ENCODE results near the gene SPINT2. TPM values are rescaled to one million over a fixed set of nuclear protein-coding genes. Genes with fewer than 3 reads are reported as not detected.

SPINT2 gene
- total and polyA plus RNA-seq, 2 of the 13 experiments (the other 11 are each of a cell fraction or from before 2014, with no cell fraction given): 0.31 to 0.77 TPM

GRCh38 chr19:38266981-38267597, 2.7 kb downstream of the SPINT2 start (continued):
- TF ChIP-seq ZBTB10 (CRISPR knock-in tag; IDR thresholded peaks at IDR 0.05; ENCODE audit: borderline replicate concordance) (no peak), IKZF5 (CRISPR knock-in tag; IDR thresholded peaks at IDR 0.05) (no peak), CEBPZ (IDR thresholded peaks at IDR 0.05; ENCODE audit: low read length) (no peak), CTCF (CRISPR knock-in tag; IDR thresholded peaks at IDR 0.05) (no peak), FOXO4 (CRISPR knock-in tag; conservative IDR thresholded peaks at IDR 0.05) (no peak), HDAC6 (IDR thresholded peaks at IDR 0.05; ENCODE audit: low read depth, low read length) (no peak), XBP1 (CRISPR knock-in tag; IDR thresholded peaks at IDR 0.05) (no peak), ZNF446 (CRISPR knock-in tag; IDR thresholded peaks at IDR 0.05) (no peak), KDM1A (CRISPR knock-in tag; IDR thresholded peaks at IDR 0.05) (no peak), ZSCAN31 (CRISPR knock-in tag; IDR thresholded peaks at IDR 0.05; ENCODE audit: low read depth) (no peak), NR3C1 (CRISPR knock-in tag; IDR thresholded peaks at IDR 0.05) (no peak), SOX13 (IDR thresholded peaks at IDR 0.05) (no peak), SOX13 (CRISPR knock-in tag; conservative IDR thresholded peaks at IDR 0.05 in 1 of 2, IDR thresholded peaks at IDR 0.05 in 1 of 2) (no peak), PAX8 (CRISPR knock-in tag; IDR thresholded peaks at IDR 0.05; ENCODE audit: borderline replicate concordance) (no peak), GTF2F1 (IDR thresholded peaks at IDR 0.05; ENCODE audit: low read length) (no peak), HOXA7 (CRISPR knock-in tag; IDR thresholded peaks at IDR 0.05) (no peak), ZNF501 (CRISPR knock-in tag; IDR thresholded peaks at IDR 0.05) (0 out of 2 replicates have a peak, but pooled peaks have one; percentile 14)
